Measurements from ENCODE around the gene BBLN. TPM values are rescaled to one million over a fixed set of nuclear protein-coding genes. Genes with fewer than 3 reads are reported as not detected.

Gene BBLN
- total RNA-seq, 2 experiments from 2014 or later: 85.1 to 85.3 TPM

- ATAC-seq: no peak
- no peak for DNase-seq
- Mint-ChIP-seq H3K36me3 (peaks cover 28% of the 10 kb centered on the region), H3K9me3 (ENCODE audit: low read depth) (no peaks in the 10 kb centered on the region), H3K27ac (no peak overlapping the region), H3K27me3 (no peaks in the 10 kb centered on the region), H3K4me3 (no peak overlapping the region), H3K4me1 (peaks cover 30% of the 10 kb centered on the region)
- CTCF ChIA-PET: interaction anchor here (0.7 kb wide), 1 partner anchor 26 kb away, joined by 3 read pairs; the partner anchor contains the start of gene BBLN
Observed at GRCh38 chr9:128185979-128186965, 26.2 kb downstream of the BBLN start.

- Mint-ChIP-seq H3K4me3 (no peak overlapping the region), H3K4me1 (peaks cover 34% of the 10 kb centered on the region), H3K9me3 (ENCODE audit: low read depth) (no peaks in the 10 kb centered on the region), H3K27me3 (no peaks in the 10 kb centered on the region), H3K27ac (no peak overlapping the region), H3K36me3 (peaks cover 26% of the 10 kb centered on the region)
- no peak for ATAC-seq
- CTCF ChIA-PET: interaction anchor here (0.7 to 1.1 kb wide), 3 partner anchors 27 to 154 kb away, joined by 3 read pairs; partner anchors contain the start of gene BBLN
- DNase-seq: no peak
Observed at GRCh38 chr9:128187361-128187760, 27.3 kb downstream of the BBLN start.

GRCh38 chr9:128188209-128188608, 28.1 kb downstream of the BBLN start:
- Mint-ChIP-seq H3K27me3 (no peaks in the 10 kb centered on the region), H3K36me3 (peaks cover 22% of the 10 kb centered on the region), H3K4me1 (peaks cover 40% of the 10 kb centered on the region), H3K9me3 (ENCODE audit: low read depth) (no peaks in the 10 kb centered on the region), H3K4me3 (no peak overlapping the region), H3K27ac (no peak overlapping the region)
- CTCF ChIA-PET: interaction anchor here (0.9 to 1.1 kb wide), 3 partner anchors 71 to 153 kb away, joined by 3 to 4 read pairs (median 3); no protein-coding TSS in a partner anchor
- no peak for DNase-seq
- no peak for ATAC-seq

GRCh38 chr9:128190013-128190412, 29.9 kb downstream of the BBLN start:
- Mint-ChIP-seq H3K9me3 (ENCODE audit: low read depth) (no peaks in the 10 kb centered on the region), H3K27me3 (no peaks in the 10 kb centered on the region), H3K36me3 (peaks cover 19% of the 10 kb centered on the region), H3K27ac (peak overlapping the region; percentile 67), H3K4me3 (peak overlapping the region; percentile 99), H3K4me1 (peaks cover 42% of the 10 kb centered on the region)
- ATAC-seq (no peak), DNase-seq (no peak)
- CTCF ChIA-PET: interaction anchor here (0.8 to 3.1 kb wide), 10 partner anchors 10 to 151 kb away, joined by 3 to 24 read pairs (median 4); partner anchors contain the start of gene BBLN

- peak; percentile 56 for DNase-seq
- peak overlapping the region; percentile 93 for H3K27ac Mint-ChIP-seq
- peaks cover 14% of the 10 kb centered on the region for H3K36me3 Mint-ChIP-seq
Observed at GRCh38 chr9:128190516-128191405, 30.7 kb downstream of the BBLN start.

GRCh38 chr9:128191406-128192046, 31.5 kb downstream of the BBLN start, which contains the start of gene CIZ1:
Gene CIZ1, minus strand, starts transcription at chr9:128191572. Its CDS starts 715 bp downstream, at chr9:128190857.
- CTCF ChIA-PET: interaction anchor here (0.8 to 3.1 kb wide), 6 partner anchors 9 to 150 kb away, joined by 3 to 24 read pairs (median 8); partner anchors contain the start of genes BBLN and DNM1
- Mint-ChIP-seq H3K4me3 (peak within 1 kb of the TSS; percentile 99), H3K36me3 (peaks cover 14% of the 10 kb centered on the region), H3K9me3 (ENCODE audit: low read depth) (no peaks in the 10 kb centered on the region), H3K4me1 (peaks cover 42% of the 10 kb centered on the region), H3K27ac (peak within 1 kb of the TSS; percentile 93), H3K27me3 (no peaks in the 10 kb centered on the region)
- DNase-seq: peak; percentile 81
- peak; percentile 91 for ATAC-seq

More at GRCh38 chr9:128190516-128191405, 30.7 kb downstream of the BBLN start:
- no peaks in the 10 kb centered on the region for H3K9me3 Mint-ChIP-seq (ENCODE audit: low read depth)
- no peaks in the 10 kb centered on the region for H3K27me3 Mint-ChIP-seq
- ATAC-seq: peak; percentile 51
- CTCF ChIA-PET: interaction anchor here (0.8 to 3.1 kb wide), 12 partner anchors 10 to 151 kb away, joined by 3 to 24 read pairs (median 4); partner anchors contain the start of genes BBLN and DNM1
- peaks cover 42% of the 10 kb centered on the region for H3K4me1 Mint-ChIP-seq
- H3K4me3 Mint-ChIP-seq: peak overlapping the region; percentile 99

GRCh38 chr9:128192601-128193371, 32.7 kb downstream of the BBLN start:
- H3K4me3 Mint-ChIP-seq: peak overlapping the region; percentile 39
- no peak overlapping the region for H3K27ac Mint-ChIP-seq
- H3K9me3 Mint-ChIP-seq (ENCODE audit: low read depth): no peaks in the 10 kb centered on the region
- H3K4me1 Mint-ChIP-seq: peaks cover 39% of the 10 kb centered on the region
- CTCF ChIA-PET: interaction anchor here (1.3 to 3.1 kb wide), 3 partner anchors 11 to 169 kb away, joined by 4 to 24 read pairs (median 4); partner anchors contain the start of genes BBLN and DNM1
- H3K36me3 Mint-ChIP-seq: peaks cover 12% of the 10 kb centered on the region
- ATAC-seq (peak; percentile 54), DNase-seq (peak; percentile 62)
- no peaks in the 10 kb centered on the region for H3K27me3 Mint-ChIP-seq

- Mint-ChIP-seq H3K4me1 (peaks cover 34% of the 10 kb centered on the region), H3K36me3 (peaks cover 7% of the 10 kb centered on the region), H3K27ac (no peak overlapping the region), H3K9me3 (ENCODE audit: low read depth) (no peaks in the 10 kb centered on the region), H3K27me3 (no peaks in the 10 kb centered on the region), H3K4me3 (no peak overlapping the region)
- no peak for DNase-seq
- CTCF ChIA-PET: interaction anchor here (1.3 to 1.4 kb wide), 2 partner anchors 10 to 168 kb away, joined by 4 read pairs; partner anchors contain the start of gene DNM1
- ATAC-seq: no peak
Observed at GRCh38 chr9:128193469-128194096, 33.5 kb downstream of the BBLN start.

- Mint-ChIP-seq H3K4me3 (no peak overlapping the region), H3K27ac (no peak overlapping the region), H3K9me3 (ENCODE audit: low read depth) (no peaks in the 10 kb centered on the region), H3K27me3 (peaks cover 24% of the 10 kb centered on the region), H3K36me3 (no peaks in the 10 kb centered on the region), H3K4me1 (peaks cover 14% of the 10 kb centered on the region)
- ATAC-seq (no peak), DNase-seq (no peak)
- CTCF ChIA-PET: interaction anchor here (0.6 to 3.2 kb wide), 4 partner anchors 12 to 929 kb away, joined by 3 to 15 read pairs (median 4); partner anchors contain the start of gene CIZ1
Observed at GRCh38 chr9:128201441-128202369, 41.6 kb downstream of the BBLN start.

- H3K9me3 Mint-ChIP-seq (ENCODE audit: low read depth): no peaks in the 10 kb centered on the region
- peak overlapping the region; percentile 81 for H3K27ac Mint-ChIP-seq
- no peaks in the 10 kb centered on the region for H3K36me3 Mint-ChIP-seq
- peak overlapping the region; percentile 64 for H3K4me3 Mint-ChIP-seq
- H3K4me1 Mint-ChIP-seq: peaks cover 14% of the 10 kb centered on the region
- no peak for DNase-seq
- CTCF ChIA-PET: interaction anchor here (0.8 to 1.8 kb wide), 2 partner anchors 60 to 61 kb away, joined by 3 to 4 read pairs; no protein-coding TSS in a partner anchor
- H3K27me3 Mint-ChIP-seq: peaks cover 26% of the 10 kb centered on the region
- no peak for ATAC-seq
Observed at GRCh38 chr9:128202648-128203023, 42.6 kb downstream of the BBLN start.

Data from activated CD8-positive, alpha-beta memory T cell treated with anti-CD3 and anti-CD28 coated beads, Interleukin-2, amount 10 ng/mL, durations not matched to agents 7 days and 5 days (primary cell).